Measurements from ENCODE around the gene PTPRC.

The PTPRC gene

DNA sequence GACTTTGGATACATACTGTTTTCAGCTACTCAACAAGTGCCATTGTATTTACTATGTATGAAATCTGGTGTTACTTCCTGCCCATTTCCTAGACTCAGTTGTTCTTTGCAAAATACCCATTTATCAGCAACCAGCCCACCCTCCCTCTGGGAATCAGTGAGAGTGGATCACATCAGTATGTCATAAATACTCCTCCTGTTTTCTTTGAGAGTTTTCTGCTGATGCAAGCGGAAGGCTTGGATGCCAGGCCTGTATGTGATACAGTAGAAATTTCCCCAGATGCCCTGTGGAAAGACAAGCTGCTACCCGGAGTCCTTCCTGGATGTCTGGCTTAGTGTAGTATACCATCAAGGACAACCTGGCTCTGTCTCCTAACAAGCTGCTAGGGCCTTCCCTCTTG is 2.4 kb upstream of the PTPRC start:
- Histone ChIP-seq H3K9ac (ENCODE audit: low read depth, low read length) (no peak overlapping the region), H3K4me1 (ENCODE audit: control insufficient read depth, insufficient read depth, low read length) (no peaks in the 10 kb centered on the region), H3K9me3 (ENCODE audit: control insufficient read depth, insufficient read depth, low read length) (no peaks in the 10 kb centered on the region), H3K27me3 (ENCODE audit: control insufficient read depth, insufficient read depth, low read length) (no peaks in the 10 kb centered on the region), H3K4me3 (ENCODE audit: low read depth, low read length) (no peak overlapping the region), H3K27ac (ENCODE audit: low read depth, low read length) (no peak overlapping the region), H3K36me3 (ENCODE audit: control insufficient read depth, insufficient read depth, low read length) (no peaks in the 10 kb centered on the region)

GRCh38 chr1:198637157-198637556 is 1.7 kb upstream of the PTPRC start:
- no peaks in the 10 kb centered on the region for H3K4me1 ChIP-seq (ENCODE audit: control insufficient read depth, insufficient read depth, low read length)
- no peak overlapping the region for H3K27ac ChIP-seq (ENCODE audit: low read depth, low read length)
- H3K9me3 ChIP-seq (ENCODE audit: control insufficient read depth, insufficient read depth, low read length), result no peaks in the 10 kb centered on the region
- H3K9ac ChIP-seq (ENCODE audit: low read depth, low read length), result no peak overlapping the region
- H3K27me3 ChIP-seq (ENCODE audit: control insufficient read depth, insufficient read depth, low read length), result no peaks in the 10 kb centered on the region
- no peaks in the 10 kb centered on the region for H3K36me3 ChIP-seq (ENCODE audit: control insufficient read depth, insufficient read depth, low read length)
- no peak overlapping the region for H3K4me3 ChIP-seq (ENCODE audit: low read depth, low read length)

- H3K27me3 ChIP-seq (ENCODE audit: control insufficient read depth, insufficient read depth, low read length), result no peaks in the 10 kb centered on the region
- no peak overlapping the region for H3K9ac ChIP-seq (ENCODE audit: low read depth, low read length)
- no peak overlapping the region for H3K27ac ChIP-seq (ENCODE audit: low read depth, low read length)
- no peaks in the 10 kb centered on the region for H3K36me3 ChIP-seq (ENCODE audit: control insufficient read depth, insufficient read depth, low read length)
- no peaks in the 10 kb centered on the region for H3K9me3 ChIP-seq (ENCODE audit: control insufficient read depth, insufficient read depth, low read length)
- no peaks in the 10 kb centered on the region for H3K4me1 ChIP-seq (ENCODE audit: control insufficient read depth, insufficient read depth, low read length)
- H3K4me3 ChIP-seq (ENCODE audit: low read depth, low read length), result no peak overlapping the region
Observed at GRCh38 chr1:198637916-198638437, 863 bp upstream of the PTPRC start.

DNA sequence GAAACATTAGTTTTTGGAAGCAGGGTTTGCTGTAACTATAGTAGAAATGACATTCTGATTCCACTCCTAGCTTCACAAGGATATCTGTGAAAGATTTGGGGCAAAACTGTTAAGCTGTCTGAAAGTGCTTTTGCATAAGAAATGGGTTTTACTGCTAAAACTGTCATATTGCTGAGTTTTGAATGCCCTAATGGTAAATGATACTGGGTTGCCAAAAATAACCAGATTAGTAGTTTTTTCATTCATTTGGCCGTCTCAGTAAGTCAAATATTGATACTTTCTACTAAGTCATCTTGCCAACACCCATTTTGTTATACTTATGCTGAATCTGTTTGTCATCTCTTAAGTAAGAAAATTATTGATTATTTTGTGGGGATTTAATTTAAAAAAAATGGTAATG is 399 bp upstream of the PTPRC start:
- H3K36me3 ChIP-seq (ENCODE audit: control insufficient read depth, insufficient read depth, low read length), result no peaks in the 10 kb centered on the region
- H3K4me1 ChIP-seq (ENCODE audit: control insufficient read depth, insufficient read depth, low read length), result no peaks in the 10 kb centered on the region
- H3K9me3 ChIP-seq (ENCODE audit: control insufficient read depth, insufficient read depth, low read length), result no peaks in the 10 kb centered on the region
- H3K9ac ChIP-seq (ENCODE audit: low read depth, low read length), result no peak overlapping the region
- H3K4me3 ChIP-seq (ENCODE audit: low read depth, low read length), result no peak overlapping the region
- no peak overlapping the region for H3K27ac ChIP-seq (ENCODE audit: low read depth, low read length)
- no peaks in the 10 kb centered on the region for H3K27me3 ChIP-seq (ENCODE audit: control insufficient read depth, insufficient read depth, low read length)

GRCh38 chr1:198639671-198640143 is 867 bp downstream of the PTPRC start:
- Histone ChIP-seq H3K9ac (ENCODE audit: low read depth, low read length) (no peak overlapping the region), H3K4me3 (ENCODE audit: low read depth, low read length) (no peak overlapping the region), H3K27ac (ENCODE audit: low read depth, low read length) (no peak overlapping the region), H3K27me3 (ENCODE audit: control insufficient read depth, insufficient read depth, low read length) (no peaks in the 10 kb centered on the region), H3K4me1 (ENCODE audit: control insufficient read depth, insufficient read depth, low read length) (no peaks in the 10 kb centered on the region), H3K9me3 (ENCODE audit: control insufficient read depth, insufficient read depth, low read length) (no peaks in the 10 kb centered on the region), H3K36me3 (ENCODE audit: control insufficient read depth, insufficient read depth, low read length) (no peaks in the 10 kb centered on the region)

- no peak overlapping the region for H3K4me3 ChIP-seq (ENCODE audit: low read depth, low read length)
- H3K9ac ChIP-seq (ENCODE audit: low read depth, low read length), result no peak overlapping the region
Observed at GRCh38 chr1:198640174-198640573, 1.3 kb downstream of the PTPRC start.

GRCh38 chr1:198641501-198641900 is 2.7 kb downstream of the PTPRC start:
- no peak overlapping the region for H3K4me3 ChIP-seq (ENCODE audit: low read depth, low read length)
- H3K36me3 ChIP-seq (ENCODE audit: control insufficient read depth, insufficient read depth, low read length), result no peaks in the 10 kb centered on the region
- H3K4me1 ChIP-seq (ENCODE audit: control insufficient read depth, insufficient read depth, low read length), result no peaks in the 10 kb centered on the region
- H3K27ac ChIP-seq (ENCODE audit: low read depth, low read length), result no peak overlapping the region
- H3K9ac ChIP-seq (ENCODE audit: low read depth, low read length), result no peak overlapping the region
- H3K27me3 ChIP-seq (ENCODE audit: control insufficient read depth, insufficient read depth, low read length), result no peaks in the 10 kb centered on the region
- H3K9me3 ChIP-seq (ENCODE audit: control insufficient read depth, insufficient read depth, low read length), result no peaks in the 10 kb centered on the region

More at GRCh38 chr1:198640174-198640573, 1.3 kb downstream of the PTPRC start:
- Histone ChIP-seq H3K27me3 (ENCODE audit: control insufficient read depth, insufficient read depth, low read length) (no peaks in the 10 kb centered on the region), H3K36me3 (ENCODE audit: control insufficient read depth, insufficient read depth, low read length) (no peaks in the 10 kb centered on the region), H3K4me1 (ENCODE audit: control insufficient read depth, insufficient read depth, low read length) (no peaks in the 10 kb centered on the region), H3K9me3 (ENCODE audit: control insufficient read depth, insufficient read depth, low read length) (no peaks in the 10 kb centered on the region), H3K27ac (ENCODE audit: low read depth, low read length) (no peak overlapping the region)

- Histone ChIP-seq H3K9ac (ENCODE audit: low read depth, low read length) (no peak overlapping the region), H3K36me3 (ENCODE audit: control insufficient read depth, insufficient read depth, low read length) (no peaks in the 10 kb centered on the region), H3K27me3 (ENCODE audit: control insufficient read depth, insufficient read depth, low read length) (no peaks in the 10 kb centered on the region), H3K9me3 (ENCODE audit: control insufficient read depth, insufficient read depth, low read length) (no peaks in the 10 kb centered on the region), H3K4me3 (ENCODE audit: low read depth, low read length) (no peak overlapping the region), H3K27ac (ENCODE audit: low read depth, low read length) (no peak overlapping the region), H3K4me1 (ENCODE audit: control insufficient read depth, insufficient read depth, low read length) (no peaks in the 10 kb centered on the region)
Observed at GRCh38 chr1:198641966-198642668, 3.3 kb downstream of the PTPRC start.

DNA sequence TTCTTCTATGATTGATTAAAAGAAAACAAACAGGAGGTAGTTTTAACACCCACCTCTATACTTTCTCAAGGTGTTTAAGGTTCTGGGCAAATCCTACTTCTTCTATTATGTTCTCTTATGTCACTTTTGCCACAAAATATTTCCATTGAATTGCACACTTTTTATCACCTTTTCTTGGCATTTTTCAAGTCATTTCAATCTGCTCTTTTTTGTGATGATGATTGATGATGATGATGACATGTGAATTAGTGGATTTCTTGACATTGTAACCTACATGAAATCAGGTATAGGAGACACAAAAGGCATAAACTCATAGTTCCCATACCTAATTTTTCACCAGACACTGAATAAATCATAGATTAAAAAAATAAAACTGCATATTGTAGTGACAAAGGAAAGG is 4.1 kb downstream of the PTPRC start:
- no peaks in the 10 kb centered on the region for H3K36me3 ChIP-seq (ENCODE audit: control insufficient read depth, insufficient read depth, low read length)
- no peaks in the 10 kb centered on the region for H3K4me1 ChIP-seq (ENCODE audit: control insufficient read depth, insufficient read depth, low read length)
- no peak overlapping the region for H3K27ac ChIP-seq (ENCODE audit: low read depth, low read length)
- H3K27me3 ChIP-seq (ENCODE audit: control insufficient read depth, insufficient read depth, low read length), result no peaks in the 10 kb centered on the region
- no peak overlapping the region for H3K9ac ChIP-seq (ENCODE audit: low read depth, low read length)
- no peaks in the 10 kb centered on the region for H3K9me3 ChIP-seq (ENCODE audit: control insufficient read depth, insufficient read depth, low read length)
- no peak overlapping the region for H3K4me3 ChIP-seq (ENCODE audit: low read depth, low read length)

DNA sequence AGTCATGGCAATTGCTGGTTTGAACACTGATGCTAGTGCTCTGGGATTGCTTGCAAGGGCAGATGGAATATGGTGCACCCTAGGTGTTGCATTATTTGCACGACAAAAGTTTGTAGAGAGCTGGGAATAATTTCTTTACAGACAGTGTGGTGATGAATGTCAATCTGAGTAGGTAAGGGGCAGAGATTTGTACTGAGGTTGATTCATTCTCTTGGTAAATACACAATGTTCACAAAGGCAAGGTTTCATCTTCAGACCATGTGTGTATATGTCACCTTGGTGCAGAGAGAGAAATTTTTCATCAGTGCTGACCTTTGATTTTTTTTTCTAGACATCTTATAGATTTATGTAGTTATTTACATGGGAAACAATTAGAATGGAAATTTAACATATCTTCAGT is 5.0 kb downstream of the PTPRC start:
- Histone ChIP-seq H3K27me3 (ENCODE audit: control insufficient read depth, insufficient read depth, low read length) (no peaks in the 10 kb centered on the region), H3K4me3 (ENCODE audit: low read depth, low read length) (no peak overlapping the region), H3K27ac (ENCODE audit: low read depth, low read length) (no peak overlapping the region), H3K36me3 (ENCODE audit: control insufficient read depth, insufficient read depth, low read length) (no peaks in the 10 kb centered on the region), H3K9me3 (ENCODE audit: control insufficient read depth, insufficient read depth, low read length) (no peaks in the 10 kb centered on the region), H3K9ac (ENCODE audit: low read depth, low read length) (no peak overlapping the region), H3K4me1 (ENCODE audit: control insufficient read depth, insufficient read depth, low read length) (no peaks in the 10 kb centered on the region)

GRCh38 chr1:198647055-198647454 is 8.2 kb downstream of the PTPRC start:
- Histone ChIP-seq H3K36me3 (ENCODE audit: control insufficient read depth, insufficient read depth, low read length) (no peaks in the 10 kb centered on the region), H3K27me3 (ENCODE audit: control insufficient read depth, insufficient read depth, low read length) (no peaks in the 10 kb centered on the region), H3K27ac (ENCODE audit: low read depth, low read length) (no peak overlapping the region), H3K9me3 (ENCODE audit: control insufficient read depth, insufficient read depth, low read length) (no peaks in the 10 kb centered on the region), H3K4me1 (ENCODE audit: control insufficient read depth, insufficient read depth, low read length) (peaks cover 6% of the 10 kb centered on the region), H3K9ac (ENCODE audit: low read depth, low read length) (no peak overlapping the region), H3K4me3 (ENCODE audit: low read depth, low read length) (no peak overlapping the region)
